ENCODE results near the gene ADARB2. TPM values are rescaled to one million over a fixed set of nuclear protein-coding genes. Genes with fewer than 3 reads are reported as not detected.
"Not testable (repeated sequence)": the region's sequence is repeated elsewhere in the genome, so short reads cannot be mapped to it uniquely, and the experiment has no call there.

Gene ADARB2
- total and polyA plus RNA-seq, 7 donors: 0.05 to 0.39 (median 0.15) TPM; not detected in 2

DNA sequence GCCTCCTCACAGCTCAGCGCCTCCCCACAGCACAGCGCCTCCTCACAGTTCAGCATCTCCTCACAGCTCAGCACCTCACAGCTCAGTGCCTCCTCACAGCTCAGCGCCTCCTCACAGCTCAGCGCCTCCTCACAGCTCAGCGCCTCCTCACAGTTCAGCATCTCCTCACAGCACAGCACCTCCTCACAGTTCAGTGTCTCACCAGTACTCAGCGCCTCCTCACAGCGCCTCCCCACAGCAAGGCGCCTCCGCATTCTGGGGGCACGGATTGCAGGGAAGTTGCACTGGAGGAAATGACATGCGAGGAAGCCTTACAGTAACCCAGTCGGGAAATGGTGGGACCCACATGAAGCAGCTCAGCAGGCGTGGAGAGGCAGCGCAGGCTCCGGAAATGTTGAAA is 409.6 kb downstream of the ADARB2 start:
- DNase-seq: no peak
- ATAC-seq: no peak
- H3K27ac ChIP-seq: no peak overlapping the region
- H3K36me3 ChIP-seq (ENCODE audit: insufficient read depth in 1 of 2, low read depth in 1 of 2): no peaks in the 10 kb centered on the region
- no peak for TF ChIP-seq CTCF (IDR thresholded peaks at IDR 0.05)
- no peaks in the 10 kb centered on the region for H3K9me3 ChIP-seq
- intact Hi-C loops (cut with DNase I): no loop called here
- H3K4me1 ChIP-seq: no peaks in the 10 kb centered on the region
- no peak overlapping the region for H3K4me3 ChIP-seq
- H3K27me3 ChIP-seq (ENCODE audit: insufficient read depth in 3 of 3, low read length in 2 of 3): peaks cover 0 to 5% (median 0%) of the 10 kb centered on the region in 3 donors
- 81 to 97% (median 94%) methylated on average over 13 to 15 of the region's 15 CpGs for WGBS, 3 donors

DNA sequence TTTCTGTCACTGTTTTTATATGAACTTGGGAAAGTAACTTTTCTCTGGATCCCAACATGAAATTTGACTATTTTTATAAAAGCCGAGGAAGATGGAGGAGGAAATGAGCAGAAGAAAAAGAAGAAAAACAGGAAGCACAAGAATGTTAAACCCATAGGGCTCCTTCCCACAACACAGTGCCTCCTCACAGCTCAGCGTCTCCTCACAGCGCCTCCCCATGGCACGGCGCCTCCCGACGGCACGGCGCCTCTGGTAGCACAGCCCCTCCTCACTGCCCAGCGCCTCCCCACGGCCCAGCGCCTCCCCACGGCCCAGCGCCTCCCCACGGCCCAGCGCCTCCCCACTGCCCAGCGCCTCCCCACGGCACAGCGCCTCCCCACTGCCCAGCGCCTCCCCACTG is 410.8 kb downstream of the ADARB2 start:
- WGBS, 3 donors: 70 to 83% (median 80%) methylated on average over 7 to 20 of the region's 20 CpGs
- H3K27me3 ChIP-seq (ENCODE audit: insufficient read depth in 3 of 3, low read length in 2 of 3); H3K9me3 ChIP-seq; intact Hi-C loops (cut with DNase I); H3K4me3 ChIP-seq; H3K27ac ChIP-seq; ATAC-seq; H3K36me3 ChIP-seq (ENCODE audit: insufficient read depth in 1 of 2, low read depth in 1 of 2); H3K4me1 ChIP-seq; DNase-seq: not testable (repeated sequence)

- Histone ChIP-seq H3K27ac (no peak overlapping the region), H3K27me3 (ENCODE audit: insufficient read depth in 3 of 3, low read length in 2 of 3) (peaks cover 0 to 4% (median 4%) of the 10 kb centered on the region in 3 donors), H3K4me1 (no peaks in the 10 kb centered on the region), H3K9me3 (no peaks in the 10 kb centered on the region), H3K4me3 (no peak overlapping the region), H3K36me3 (ENCODE audit: insufficient read depth in 1 of 2, low read depth in 1 of 2) (no peaks in the 10 kb centered on the region)
- DNase-seq: no peak
- WGBS, 3 donors: 72 to 78% (median 77%) methylated on average over 10 of the region's 10 CpGs
- no peak for ATAC-seq
- intact Hi-C loops (cut with DNase I): no loop called here
- no peak for TF ChIP-seq CTCF (IDR thresholded peaks at IDR 0.05)
Observed at GRCh38 chr10:1324903-1325302, 412.4 kb downstream of the ADARB2 start.

GRCh38 chr10:1323951-1324350 is 413.4 kb downstream of the ADARB2 start:
- no peaks in the 10 kb centered on the region for H3K9me3 ChIP-seq
- intact Hi-C loops (cut with DNase I): no loop called here
- H3K4me3 ChIP-seq: no peak overlapping the region
- DNase-seq (no peak), ATAC-seq (no peak)
- H3K4me1 ChIP-seq: no peaks in the 10 kb centered on the region
- H3K27me3 ChIP-seq (ENCODE audit: insufficient read depth in 3 of 3, low read length in 2 of 3): peaks cover 0 to 4% (median 4%) of the 10 kb centered on the region in 3 donors
- TF ChIP-seq CTCF (IDR thresholded peaks at IDR 0.05): no peak
- H3K36me3 ChIP-seq (ENCODE audit: insufficient read depth in 1 of 2, low read depth in 1 of 2): no peaks in the 10 kb centered on the region
- WGBS, 3 donors: 77 to 81% (median 78%) methylated on average over 6 of the region's 6 CpGs
- H3K27ac ChIP-seq: no peak overlapping the region

DNA sequence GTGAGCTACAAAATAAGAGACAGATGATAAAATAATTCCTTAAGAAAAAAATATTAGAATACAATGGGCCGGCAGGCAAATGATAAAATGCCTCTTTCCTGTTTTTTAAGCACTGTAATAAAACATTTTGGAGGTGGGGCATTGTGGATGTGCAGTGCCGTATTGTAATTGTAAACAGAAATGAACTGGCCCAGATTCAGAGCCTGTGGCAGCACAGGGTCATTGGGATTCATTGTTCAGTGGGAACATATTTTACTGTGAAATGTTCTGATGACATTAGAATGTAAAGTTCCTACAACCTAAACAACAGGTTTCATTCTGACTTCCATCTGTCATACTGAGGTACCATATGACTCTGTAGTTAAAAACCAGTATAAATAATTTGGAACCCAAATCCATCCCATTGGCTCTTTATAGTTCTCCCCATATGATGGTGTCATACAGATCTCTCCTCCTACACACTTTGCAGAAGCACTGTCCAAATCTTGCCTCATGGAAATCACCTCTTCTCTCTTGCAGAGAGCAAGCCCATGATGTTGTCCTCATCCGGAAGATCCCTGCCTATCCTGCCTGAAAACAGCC is 416.5 kb downstream of the ADARB2 start:
- Histone ChIP-seq H3K4me1 (no peaks in the 10 kb centered on the region), H3K4me3 (no peak overlapping the region), H3K36me3 (ENCODE audit: insufficient read depth in 1 of 2, low read depth in 1 of 2) (no peaks in the 10 kb centered on the region), H3K27me3 (ENCODE audit: insufficient read depth in 3 of 3, low read length in 2 of 3) (peaks cover 0 to 4% (median 4%) of the 10 kb centered on the region in 3 donors), H3K27ac (no peak overlapping the region), H3K9me3 (no peaks in the 10 kb centered on the region)
- intact Hi-C loops (cut with DNase I): no loop called here
- ATAC-seq (no peak), DNase-seq (no peak)
- WGBS, 3 donors: 67 to 77% (median 70%) methylated on average over 3 of the region's 3 CpGs
- TF ChIP-seq CTCF (IDR thresholded peaks at IDR 0.05): no peak
